ENCODE measurements around the gene MAP3K2. TPM values are rescaled to one million over a fixed set of nuclear protein-coding genes. Genes with fewer than 3 reads are reported as not detected.

Gene MAP3K2
- total and polyA plus RNA-seq, 2 of the 4 experiments (the other 2 are of a cell fraction), result 6.2 to 30.8 TPM

DNA sequence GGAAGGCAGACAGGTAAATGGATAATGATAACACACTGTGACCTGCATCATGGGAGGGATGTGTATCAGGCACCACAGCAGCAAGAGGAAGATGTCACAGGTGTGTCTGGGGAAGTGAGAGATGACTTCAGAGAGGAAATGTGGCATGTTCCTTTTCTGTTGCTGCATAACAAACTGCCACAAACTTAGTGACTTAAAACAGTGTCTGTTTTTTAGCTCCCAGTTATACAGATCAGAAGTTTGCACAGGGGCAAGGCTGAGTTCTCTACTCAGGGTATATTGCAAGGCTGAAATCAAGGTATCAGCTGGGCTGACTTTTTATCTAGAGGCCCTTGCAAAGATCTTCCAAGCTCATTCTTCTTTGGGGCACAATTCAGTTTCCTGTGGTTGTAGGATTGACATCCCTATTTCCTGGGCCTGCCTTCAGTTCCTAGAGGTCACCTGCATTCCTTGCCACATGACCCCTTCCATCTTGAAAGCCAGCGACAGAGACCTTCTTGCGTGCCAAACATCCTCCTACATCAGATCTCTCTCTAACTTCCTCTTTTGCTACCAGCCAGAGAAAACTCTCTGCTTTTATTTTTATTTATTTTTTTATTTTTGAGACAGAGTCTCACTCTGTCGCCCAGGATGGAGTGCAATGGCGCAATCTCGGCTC, 2.1 kb upstream of the MAP3K2 start:
- POLR2A ChIA-PET (ENCODE audit: unreplicated experiment), result no interaction called here
- Histone ChIP-seq H3K23ac (ENCODE audit: low read depth, low read length) (0 out of 2 replicates have a peak overlapping the region, but pooled peaks have one; percentile 41), H3K14ac (replicated peaks; ENCODE audit: low read depth, low read length) (no peak overlapping the region), H3K9ac (ENCODE audit: low read depth, low read length) (no peak overlapping the region), H3K18ac (ENCODE audit: low read depth, low read length) (no peak overlapping the region), H2BK15ac (ENCODE audit: low read depth, low read length) (no peak overlapping the region), H2AK9ac (replicated peaks; ENCODE audit: low read depth, low read length, poor library complexity) (no peak overlapping the region), H2AFZ (replicated peaks; ENCODE audit: low read length, poor library complexity) (no peak overlapping the region), H2BK5ac (ENCODE audit: low read depth, low read length, poor library complexity, severe bottlenecking) (no peak overlapping the region), H4K5ac (ENCODE audit: low read depth, low read length) (no peak overlapping the region), H3K9me3 (ENCODE audit: control insufficient read depth, insufficient read depth, low read length) (no peaks in the 10 kb centered on the region), H3K79me1 (ENCODE audit: low read depth in 1 of 2, low read length in 2 of 2) (peaks cover 9 to 13% of the 10 kb centered on the region in 2 experiments; a peak in 2 of 4 replicates), H3K4me1 (ENCODE audit: control insufficient read depth, insufficient read depth, low read length) (peaks cover 1% of the 10 kb centered on the region; the same call in 1 of the 2 replicates), H4K20me1 (ENCODE audit: insufficient read depth, low read length) (peaks cover 18% of the 10 kb centered on the region), H3K4me3 (ENCODE audit: insufficient read depth, low read depth, low read length) (no peak overlapping the region), H2AK5ac (ENCODE audit: low read depth, low read length) (no peak overlapping the region; the same call in 1 of the 2 replicates), H3K27me3 (ENCODE audit: control insufficient read depth, insufficient read depth, low read length) (no peaks in the 10 kb centered on the region), H3K36me3 (ENCODE audit: control insufficient read depth, insufficient read depth, low read length) (no peaks in the 10 kb centered on the region), H4K8ac (ENCODE audit: low read depth in 2 of 2, low read length in 2 of 2) (no peak overlapping the region), H4K91ac (ENCODE audit: insufficient read depth, low read depth, low read length) (no peak overlapping the region), H3K4ac (ENCODE audit: low read depth, low read length) (no peak overlapping the region), H2BK120ac (ENCODE audit: low read depth, low read length) (no peak overlapping the region), H3K27ac (ENCODE audit: insufficient read depth, low read length) (no peak overlapping the region), H3K9me1 (ENCODE audit: insufficient read depth, low read length) (0 out of 2 replicates have a peak, but pooled peaks cover 4% of the 10 kb centered on the region), H2BK20ac (ENCODE audit: low read depth, low read length) (no peak overlapping the region), H3K4me2 (ENCODE audit: low read depth, low read length) (no peak overlapping the region), H3K56ac (ENCODE audit: extremely low read depth, insufficient read depth, low read length) (no peak overlapping the region)
- dilution Hi-C loops (cut with HindIII; ENCODE audit: low sequenced_read_pairs, unreplicated experiment), result no loop called here
- ATAC-seq (ENCODE audit: low read depth) (no peak), DNase-seq (no peak)
- CTCF ChIA-PET, result no interaction called here
- no TSS peak for BruUV-seq (replicated peaks)
- in situ Hi-C loops (cut with MboI; ENCODE audit: low sequenced_read_pairs), result no loop called here
- WGBS, 2 experiments (ENCODE audit: extremely low coverage in 2 of 2, insufficient read length in 1 of 2), result no CpG with 5 or more reads among the region's 5 CpGs
- intact Hi-C loops (cut with micrococcal nuclease), result loop anchor here (10.0 kb wide), 1 partner anchor 85 kb away; no protein-coding TSS in a partner anchor
- no peak for TF ChIP-seq NFE2L2 (IDR thresholded peaks at IDR 0.05; ENCODE audit: low read depth, low read length)
- no peak for TF ChIP-seq RCOR1 (IDR thresholded peaks at IDR 0.05; ENCODE audit: insufficient replicate concordance, low read length)
- TF ChIP-seq CEBPB (IDR thresholded peaks at IDR 0.05; ENCODE audit: low read depth, low read length), result no peak
- no peak for TF ChIP-seq MXI1 (IDR thresholded peaks at IDR 0.05; ENCODE audit: borderline replicate concordance, low read depth, low read length)
- TF ChIP-seq, protein P1, sequence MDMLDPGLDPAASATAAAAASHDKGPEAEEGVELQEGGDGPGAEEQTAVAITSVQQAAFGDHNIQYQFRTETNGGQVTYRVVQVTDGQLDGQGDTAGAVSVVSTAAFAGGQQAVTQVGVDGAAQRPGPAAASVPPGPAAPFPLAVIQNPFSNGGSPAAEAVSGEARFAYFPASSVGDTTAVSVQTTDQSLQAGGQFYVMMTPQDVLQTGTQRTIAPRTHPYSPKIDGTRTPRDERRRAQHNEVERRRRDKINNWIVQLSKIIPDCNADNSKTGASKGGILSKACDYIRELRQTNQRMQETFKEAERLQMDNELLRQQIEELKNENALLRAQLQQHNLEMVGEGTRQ (IDR thresholded peaks at IDR 0.05; ENCODE audit: low read depth, low read length), result no peak
- TF ChIP-seq FOS (IDR thresholded peaks at IDR 0.05; ENCODE audit: low read depth, low read length), result no peak
- TF ChIP-seq RFX5 (IDR thresholded peaks at IDR 0.05; ENCODE audit: low read depth, low read length), result no peak
- TF ChIP-seq BHLHE40 (IDR thresholded peaks at IDR 0.05; ENCODE audit: low read depth, low read length), result no peak
- no peak for TF ChIP-seq MAFK (IDR thresholded peaks at IDR 0.05; ENCODE audit: low read depth, low read length)
- no peak for TF ChIP-seq SMC3 (IDR thresholded peaks at IDR 0.05; ENCODE audit: low read depth, low read length)
- TF ChIP-seq CHD1 (IDR thresholded peaks at IDR 0.05; ENCODE audit: low read depth, low read length), result no peak
- TF ChIP-seq, protein P2, sequence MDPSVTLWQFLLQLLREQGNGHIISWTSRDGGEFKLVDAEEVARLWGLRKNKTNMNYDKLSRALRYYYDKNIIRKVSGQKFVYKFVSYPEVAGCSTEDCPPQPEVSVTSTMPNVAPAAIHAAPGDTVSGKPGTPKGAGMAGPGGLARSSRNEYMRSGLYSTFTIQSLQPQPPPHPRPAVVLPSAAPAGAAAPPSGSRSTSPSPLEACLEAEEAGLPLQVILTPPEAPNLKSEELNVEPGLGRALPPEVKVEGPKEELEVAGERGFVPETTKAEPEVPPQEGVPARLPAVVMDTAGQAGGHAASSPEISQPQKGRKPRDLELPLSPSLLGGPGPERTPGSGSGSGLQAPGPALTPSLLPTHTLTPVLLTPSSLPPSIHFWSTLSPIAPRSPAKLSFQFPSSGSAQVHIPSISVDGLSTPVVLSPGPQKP (IDR thresholded peaks at IDR 0.05; ENCODE audit: borderline replicate concordance, low read depth, low read length), result no peak
- TF ChIP-seq POLR2A (IDR thresholded peaks at IDR 0.05; ENCODE audit: low read depth, low read length), result no peak
- no peak for TF ChIP-seq RAD21 (IDR thresholded peaks at IDR 0.05; ENCODE audit: low read length)
- TF ChIP-seq, protein P3, sequence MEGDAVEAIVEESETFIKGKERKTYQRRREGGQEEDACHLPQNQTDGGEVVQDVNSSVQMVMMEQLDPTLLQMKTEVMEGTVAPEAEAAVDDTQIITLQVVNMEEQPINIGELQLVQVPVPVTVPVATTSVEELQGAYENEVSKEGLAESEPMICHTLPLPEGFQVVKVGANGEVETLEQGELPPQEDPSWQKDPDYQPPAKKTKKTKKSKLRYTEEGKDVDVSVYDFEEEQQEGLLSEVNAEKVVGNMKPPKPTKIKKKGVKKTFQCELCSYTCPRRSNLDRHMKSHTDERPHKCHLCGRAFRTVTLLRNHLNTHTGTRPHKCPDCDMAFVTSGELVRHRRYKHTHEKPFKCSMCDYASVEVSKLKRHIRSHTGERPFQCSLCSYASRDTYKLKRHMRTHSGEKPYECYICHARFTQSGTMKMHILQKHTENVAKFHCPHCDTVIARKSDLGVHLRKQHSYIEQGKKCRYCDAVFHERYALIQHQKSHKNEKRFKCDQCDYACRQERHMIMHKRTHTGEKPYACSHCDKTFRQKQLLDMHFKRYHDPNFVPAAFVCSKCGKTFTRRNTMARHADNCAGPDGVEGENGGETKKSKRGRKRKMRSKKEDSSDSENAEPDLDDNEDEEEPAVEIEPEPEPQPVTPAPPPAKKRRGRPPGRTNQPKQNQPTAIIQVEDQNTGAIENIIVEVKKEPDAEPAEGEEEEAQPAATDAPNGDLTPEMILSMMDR (conservative IDR thresholded peaks at IDR 0.05; ENCODE audit: low read depth, low read length), result no peak
- TF ChIP-seq MAZ (IDR thresholded peaks at IDR 0.05; ENCODE audit: borderline replicate concordance, low read depth, low read length), result no peak
